ENCODE results near the gene FCHSD2.
"Not testable (repeated sequence)": the region's sequence is repeated elsewhere in the genome, so short reads cannot be mapped to it uniquely, and the experiment has no call there.

The FCHSD2 gene

GRCh38 chr11:72799441-72799840 is 342.7 kb downstream of the FCHSD2 start:
- Mint-ChIP-seq H3K27me3 (ENCODE audit: low read depth) (no peaks in the 10 kb centered on the region), H3K4me3 (no peak overlapping the region), H3K27ac (no peak overlapping the region), H3K4me1 (ENCODE audit: low read depth) (peaks cover 4% of the 10 kb centered on the region), H3K9me3 (no peaks in the 10 kb centered on the region), H3K36me3 (ENCODE audit: low read depth) (peaks cover 4% of the 10 kb centered on the region)

- H3K4me1 Mint-ChIP-seq (ENCODE audit: low read depth) = peaks cover 9% of the 10 kb centered on the region
- no peak overlapping the region for H3K4me3 Mint-ChIP-seq
- no peaks in the 10 kb centered on the region for H3K9me3 Mint-ChIP-seq
- peaks cover 4% of the 10 kb centered on the region for H3K36me3 Mint-ChIP-seq (ENCODE audit: low read depth)
- no peak overlapping the region for H3K27ac Mint-ChIP-seq
- H3K27me3 Mint-ChIP-seq (ENCODE audit: low read depth) = no peaks in the 10 kb centered on the region
Observed at GRCh38 chr11:72798361-72798760, 343.8 kb downstream of the FCHSD2 start.

GRCh38 chr11:72793425-72794367 is 348.4 kb downstream of the FCHSD2 start, which contains the start of gene STARD10:
Gene STARD10, minus strand, starts transcription at chr11:72794047. Its CDS starts 12,866 bp downstream, at chr11:72781181.
- H3K4me1 Mint-ChIP-seq (ENCODE audit: low read depth) = peaks cover 21% of the 10 kb centered on the region
- H3K27me3 Mint-ChIP-seq (ENCODE audit: low read depth) = no peaks in the 10 kb centered on the region
- peak within 1 kb of the TSS; percentile 96 for H3K4me3 Mint-ChIP-seq
- no peaks in the 10 kb centered on the region for H3K36me3 Mint-ChIP-seq (ENCODE audit: low read depth)
- H3K9me3 Mint-ChIP-seq = no peaks in the 10 kb centered on the region
- peak within 1 kb of the TSS; percentile 100 for H3K27ac Mint-ChIP-seq

GRCh38 chr11:72793076-72793424 is 349.1 kb downstream of the FCHSD2 start:
- no peaks in the 10 kb centered on the region for H3K36me3 Mint-ChIP-seq (ENCODE audit: low read depth)
- peaks cover 23% of the 10 kb centered on the region for H3K4me1 Mint-ChIP-seq (ENCODE audit: low read depth)
- H3K27me3 Mint-ChIP-seq (ENCODE audit: low read depth) = no peaks in the 10 kb centered on the region
- no peaks in the 10 kb centered on the region for H3K9me3 Mint-ChIP-seq
- peak overlapping the region; percentile 100 for H3K27ac Mint-ChIP-seq
- H3K4me3 Mint-ChIP-seq = peak overlapping the region; percentile 96

- H3K36me3 Mint-ChIP-seq (ENCODE audit: low read depth) = no peaks in the 10 kb centered on the region
- peak overlapping the region; percentile 100 for H3K27ac Mint-ChIP-seq
- H3K27me3 Mint-ChIP-seq (ENCODE audit: low read depth) = no peaks in the 10 kb centered on the region
- peak overlapping the region; percentile 1 for H3K4me3 Mint-ChIP-seq
- peaks cover 26% of the 10 kb centered on the region for H3K4me1 Mint-ChIP-seq (ENCODE audit: low read depth)
- no peaks in the 10 kb centered on the region for H3K9me3 Mint-ChIP-seq
Observed at GRCh38 chr11:72792437-72793021, 349.6 kb downstream of the FCHSD2 start.

- H3K27me3 Mint-ChIP-seq (ENCODE audit: low read depth); H3K36me3 Mint-ChIP-seq (ENCODE audit: low read depth); H3K4me3 Mint-ChIP-seq; H3K27ac Mint-ChIP-seq; H3K9me3 Mint-ChIP-seq: not testable (repeated sequence)
- H3K4me1 Mint-ChIP-seq (ENCODE audit: low read depth) = peaks cover 32% of the 10 kb centered on the region
Observed at GRCh38 chr11:72791228-72791627, 350.9 kb downstream of the FCHSD2 start.

- Mint-ChIP-seq H3K4me1 (ENCODE audit: low read depth) (peaks cover 29% of the 10 kb centered on the region), H3K9me3 (no peaks in the 10 kb centered on the region), H3K36me3 (ENCODE audit: low read depth) (no peaks in the 10 kb centered on the region), H3K4me3 (no peak overlapping the region), H3K27ac (no peak overlapping the region), H3K27me3 (ENCODE audit: low read depth) (no peaks in the 10 kb centered on the region)
Observed at GRCh38 chr11:72789493-72790131, 352.5 kb downstream of the FCHSD2 start.

- Mint-ChIP-seq H3K27ac (no peak overlapping the region), H3K27me3 (ENCODE audit: low read depth) (no peaks in the 10 kb centered on the region), H3K36me3 (ENCODE audit: low read depth) (no peaks in the 10 kb centered on the region), H3K4me3 (no peak overlapping the region), H3K9me3 (no peaks in the 10 kb centered on the region), H3K4me1 (ENCODE audit: low read depth) (peaks cover 21% of the 10 kb centered on the region)
Observed at GRCh38 chr11:72788241-72788640, 353.9 kb downstream of the FCHSD2 start.

GRCh38 chr11:72787216-72788104 is 354.7 kb downstream of the FCHSD2 start:
- H3K4me1 Mint-ChIP-seq (ENCODE audit: low read depth) = peaks cover 20% of the 10 kb centered on the region
- H3K27ac Mint-ChIP-seq = peak overlapping the region; percentile 45
- no peaks in the 10 kb centered on the region for H3K9me3 Mint-ChIP-seq
- no peaks in the 10 kb centered on the region for H3K27me3 Mint-ChIP-seq (ENCODE audit: low read depth)
- H3K4me3 Mint-ChIP-seq = no peak overlapping the region
- H3K36me3 Mint-ChIP-seq (ENCODE audit: low read depth) = no peaks in the 10 kb centered on the region

Measured in T-helper 1 cell treated with Interleukin-12 subunit alpha and Interleukin-12 subunit beta and Interleukin-4 antibody, amounts not matched to agents 30 μg/mL and 1 μg/mL, for 36 hours (primary cell).